Cardiac fibroblast (primary cell): Measurements from ENCODE around the gene INPP5K.

Source experiments
- DNase-seq, 2 donors: peaks; one replicate each; pipeline versions ENCODE4 v3.0.0 to v3.0.0-alpha.2; 2010; ENCODE audit warnings: low read depth in 2 of 2
- H3K4me3 ChIP-seq, 2 donors: replicated peaks in 1 of 2; 1 replicate in 1 of 2; 2 replicates in 1 of 2; pipeline ENCODE4 v1.5.1; 2011; ENCODE audit warnings: low read depth in 2 of 2, low read length in 2 of 2, mild to moderate bottlenecking in 2 of 2, moderate library complexity in 1 of 2
- TF ChIP-seq, protein P1 (sequence below): IDR thresholded peaks from one replicate; pipeline ENCODE4 v1.5.1; 2011; ENCODE audit warnings: low read depth, mild to moderate bottlenecking, low read length, inconsistent platforms

INPP5K gene

DNA sequence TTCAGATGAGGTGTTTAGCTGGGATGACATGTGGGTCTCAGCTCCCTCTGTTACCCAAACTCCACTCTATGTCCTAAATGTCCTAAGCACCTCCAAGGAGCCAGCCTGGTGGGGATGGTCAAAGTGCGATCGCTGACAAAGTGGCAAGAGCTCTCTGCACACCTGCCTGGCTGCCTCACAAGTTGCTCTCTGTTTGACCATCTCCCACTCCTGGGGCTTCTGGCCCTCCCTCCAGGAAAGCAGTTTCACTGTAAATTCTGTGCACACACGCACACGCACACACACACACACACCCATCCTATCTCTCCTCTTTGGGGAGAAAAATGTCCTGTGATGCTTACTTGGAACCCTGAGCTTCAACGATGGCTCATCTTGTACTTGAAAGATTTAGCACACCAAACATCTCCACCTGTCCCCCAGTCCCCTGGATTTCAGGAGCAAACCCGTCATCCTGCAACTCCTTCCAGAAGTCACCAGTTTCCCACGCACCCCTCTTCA, 44.5 kb upstream of the INPP5K start:
- no peak for DNase-seq
- TF ChIP-seq, protein P1, sequence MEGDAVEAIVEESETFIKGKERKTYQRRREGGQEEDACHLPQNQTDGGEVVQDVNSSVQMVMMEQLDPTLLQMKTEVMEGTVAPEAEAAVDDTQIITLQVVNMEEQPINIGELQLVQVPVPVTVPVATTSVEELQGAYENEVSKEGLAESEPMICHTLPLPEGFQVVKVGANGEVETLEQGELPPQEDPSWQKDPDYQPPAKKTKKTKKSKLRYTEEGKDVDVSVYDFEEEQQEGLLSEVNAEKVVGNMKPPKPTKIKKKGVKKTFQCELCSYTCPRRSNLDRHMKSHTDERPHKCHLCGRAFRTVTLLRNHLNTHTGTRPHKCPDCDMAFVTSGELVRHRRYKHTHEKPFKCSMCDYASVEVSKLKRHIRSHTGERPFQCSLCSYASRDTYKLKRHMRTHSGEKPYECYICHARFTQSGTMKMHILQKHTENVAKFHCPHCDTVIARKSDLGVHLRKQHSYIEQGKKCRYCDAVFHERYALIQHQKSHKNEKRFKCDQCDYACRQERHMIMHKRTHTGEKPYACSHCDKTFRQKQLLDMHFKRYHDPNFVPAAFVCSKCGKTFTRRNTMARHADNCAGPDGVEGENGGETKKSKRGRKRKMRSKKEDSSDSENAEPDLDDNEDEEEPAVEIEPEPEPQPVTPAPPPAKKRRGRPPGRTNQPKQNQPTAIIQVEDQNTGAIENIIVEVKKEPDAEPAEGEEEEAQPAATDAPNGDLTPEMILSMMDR, result no peak
- peak overlapping the region in 1 of 2 donors; percentile 78 for H3K4me3 ChIP-seq

DNA sequence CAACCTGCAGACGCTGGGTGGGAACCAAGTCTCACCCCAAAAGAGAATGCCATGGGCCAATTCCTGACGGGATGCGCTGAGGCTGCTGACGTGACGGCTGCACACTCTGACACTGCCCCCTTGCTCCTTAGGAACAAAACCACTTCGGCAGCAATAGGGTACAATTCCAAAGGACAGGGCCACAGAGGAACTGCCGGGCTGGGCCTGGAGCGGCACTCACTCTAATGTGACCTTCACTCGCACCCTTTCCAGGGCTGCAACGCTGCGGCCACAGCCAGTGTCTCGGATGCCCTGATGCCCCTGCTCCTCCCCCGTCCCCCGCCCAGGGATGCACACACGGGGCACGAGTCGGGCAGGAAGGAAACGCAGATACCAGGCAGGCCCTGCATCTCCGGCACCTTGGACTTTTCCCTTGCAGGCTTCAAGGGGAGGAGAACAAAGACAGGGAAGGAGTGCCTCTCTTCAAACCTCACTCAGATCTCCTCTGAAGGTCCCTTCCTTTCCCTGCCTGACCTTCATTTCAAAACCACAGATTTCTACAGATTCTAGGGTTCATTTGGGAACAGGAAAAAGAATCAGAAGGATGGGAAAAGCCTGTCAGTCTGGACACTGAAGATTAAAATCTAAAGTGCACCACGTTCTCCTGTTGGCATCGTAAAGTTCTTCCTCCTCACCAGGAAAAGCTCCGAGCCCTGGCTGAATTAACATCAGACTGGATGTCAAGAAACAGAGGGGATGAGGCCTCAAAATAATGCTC, 43.9 kb upstream of the INPP5K start:
- H3K4me3 ChIP-seq, result no peak overlapping the region
- DNase-seq, result no peak
- TF ChIP-seq, protein P1, result no peak

DNA sequence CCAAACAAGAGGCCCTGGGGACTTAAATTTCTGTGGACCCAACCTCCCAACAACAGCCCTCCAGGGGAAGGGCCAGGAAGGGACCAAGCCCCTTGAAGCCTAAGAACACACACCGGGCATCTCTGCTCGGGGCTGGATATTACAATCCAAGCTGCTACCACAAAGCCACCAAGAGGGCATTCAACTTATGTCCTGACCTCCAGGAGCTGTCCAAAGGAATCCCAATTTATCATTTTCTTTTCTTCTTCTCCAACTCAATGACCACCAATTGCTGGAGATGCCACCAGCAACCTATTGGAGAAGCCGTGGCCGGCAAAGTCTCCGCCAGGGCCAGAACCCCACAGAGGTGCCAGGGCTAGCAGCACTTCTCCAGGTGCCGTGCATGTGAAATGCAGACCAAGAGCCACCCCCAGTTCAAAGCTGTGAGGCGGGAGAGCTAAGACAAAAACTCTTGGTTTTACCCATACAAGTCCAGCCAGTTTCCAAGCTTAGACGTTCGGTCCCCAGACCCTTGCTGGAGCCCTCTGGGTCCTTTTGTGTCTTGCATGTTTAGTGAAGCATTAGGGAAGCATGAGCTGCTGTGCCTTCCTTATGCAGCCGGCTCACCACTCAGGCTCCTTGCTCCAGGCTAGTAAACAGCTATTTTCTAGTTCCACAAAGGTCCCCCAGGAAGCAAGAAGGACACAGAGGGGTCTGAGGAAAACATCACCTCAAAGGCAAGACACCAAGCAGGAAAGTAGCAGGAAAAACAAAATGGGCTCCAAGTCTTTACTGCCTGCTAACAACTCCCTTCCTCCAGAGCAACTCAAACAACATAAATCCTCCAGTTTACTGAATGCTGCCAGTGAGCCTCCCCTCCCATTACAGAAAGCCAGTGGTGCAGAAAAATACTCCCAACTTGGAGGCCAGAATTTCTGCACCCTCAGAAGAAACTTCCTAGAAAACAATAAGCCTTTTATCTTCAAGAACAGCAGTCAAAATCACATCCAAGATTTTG, 42.9 kb upstream of the INPP5K start:
- no peak for DNase-seq
- TF ChIP-seq, protein P1, result no peak
- H3K4me3 ChIP-seq, result no peak overlapping the region

DNA sequence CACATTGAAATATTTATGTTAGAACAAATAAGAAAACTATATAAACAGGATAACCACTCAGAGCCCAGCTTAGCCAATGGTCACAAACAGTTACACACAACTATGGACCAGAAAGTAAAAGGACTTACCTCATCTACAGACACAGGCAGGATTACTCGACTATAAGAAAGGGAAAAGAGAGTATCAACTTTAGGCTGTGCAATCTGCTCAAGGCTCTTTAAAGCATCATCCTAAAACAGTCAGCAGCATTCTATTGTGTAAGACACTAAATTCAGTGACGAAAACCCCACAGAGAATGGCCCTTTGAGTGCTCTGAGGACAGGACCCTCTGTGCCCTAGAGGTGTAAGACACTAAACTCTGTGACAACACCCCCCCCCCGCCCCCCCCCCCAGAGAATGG, 42.0 kb upstream of the INPP5K start:
- TF ChIP-seq, protein P1, result no peak
- no peak overlapping the region for H3K4me3 ChIP-seq
- DNase-seq, result no peak

DNA sequence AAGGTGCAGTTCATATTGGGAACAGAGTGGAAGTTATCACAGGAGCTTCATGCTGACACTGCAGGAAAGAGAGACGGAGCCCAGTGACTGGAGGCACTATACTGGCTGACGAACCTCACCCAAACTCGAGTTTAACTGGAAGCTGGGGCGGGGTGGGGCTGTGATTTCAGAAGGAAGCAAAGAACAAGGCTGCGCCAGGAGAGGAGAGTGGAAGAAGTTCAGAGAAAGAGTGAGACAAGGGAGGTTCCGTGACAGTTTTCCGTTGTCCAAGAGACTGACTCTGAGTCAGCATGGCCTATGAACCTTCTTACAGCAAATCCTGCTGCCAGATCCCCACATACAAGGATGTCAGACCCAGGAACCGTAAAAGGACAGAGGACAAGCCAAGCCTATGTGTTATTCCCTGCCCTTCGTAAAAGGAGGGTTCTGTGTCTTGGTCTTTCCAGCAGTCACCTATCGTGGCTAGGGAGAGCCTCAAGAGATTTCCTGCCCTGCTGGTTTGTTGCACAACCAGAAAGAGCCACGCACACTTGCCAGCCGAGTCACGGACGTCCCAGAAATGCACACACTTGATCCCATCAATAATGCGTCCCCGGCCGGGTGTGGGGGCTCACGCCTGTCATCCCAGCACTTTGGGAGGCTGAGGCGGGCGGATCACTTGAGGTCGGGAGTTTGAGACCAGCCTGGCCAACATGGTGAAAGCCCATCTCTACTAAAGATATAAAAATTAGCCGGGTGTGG, 41.1 kb upstream of the INPP5K start:
- DNase-seq, result peak; percentile 44 to 52
- H3K4me3 ChIP-seq, result no peak overlapping the region
- TF ChIP-seq, protein P1, result no peak
